GM18870 (cell line): Measurements from ENCODE around the gene GLIS1.
"Not testable (repeated sequence)": the region's sequence is repeated elsewhere in the genome, so short reads cannot be mapped to it uniquely, and the experiment has no call there.

Source experiments
- ATAC-seq: cut with Tn5 transposase; IDR thresholded peaks from one replicate; pipeline ENCODE4 v1.9.1; 2021; ENCODE audit warnings: moderate library complexity; ENCODE audit not compliant: unreplicated experiment

Gene GLIS1

DNA sequence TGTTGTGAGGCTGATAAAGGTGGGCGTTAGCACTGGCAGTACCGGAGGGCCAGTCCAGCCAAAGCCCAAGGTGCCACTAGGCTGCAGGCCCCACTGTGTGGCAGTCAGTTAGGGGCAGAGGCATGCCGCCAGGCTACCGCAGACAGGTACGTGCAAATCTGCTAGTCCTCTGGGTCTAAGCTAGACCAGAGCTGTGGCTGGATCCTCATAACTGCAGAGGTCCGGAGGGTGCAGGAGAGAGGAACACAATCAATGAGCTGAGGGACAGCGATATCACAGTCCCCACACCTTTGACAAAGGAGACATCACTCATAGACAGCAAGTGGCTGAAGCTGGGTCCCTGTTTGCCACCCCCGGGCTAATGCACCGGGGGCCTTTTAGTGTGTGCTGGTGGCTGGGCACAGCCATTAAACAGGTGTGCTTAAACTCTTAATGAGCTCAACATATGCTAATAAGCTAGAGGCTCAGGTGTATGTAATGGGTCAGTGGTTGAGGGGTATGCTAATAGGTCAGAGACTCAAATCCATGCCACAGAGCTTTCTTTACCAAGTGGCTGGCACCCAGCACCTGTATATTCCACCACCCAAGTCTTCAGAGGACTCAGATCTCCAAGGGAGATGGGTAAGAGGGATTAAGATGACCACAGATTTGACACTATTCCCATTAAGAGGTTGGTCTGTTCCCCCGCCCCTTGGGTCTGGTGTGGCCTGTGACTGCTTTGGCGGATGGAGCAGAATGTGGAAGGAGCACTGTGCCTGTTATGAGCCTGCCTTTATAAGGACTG is 82.0 kb downstream of the GLIS1 start:
- no peak for ATAC-seq

DNA sequence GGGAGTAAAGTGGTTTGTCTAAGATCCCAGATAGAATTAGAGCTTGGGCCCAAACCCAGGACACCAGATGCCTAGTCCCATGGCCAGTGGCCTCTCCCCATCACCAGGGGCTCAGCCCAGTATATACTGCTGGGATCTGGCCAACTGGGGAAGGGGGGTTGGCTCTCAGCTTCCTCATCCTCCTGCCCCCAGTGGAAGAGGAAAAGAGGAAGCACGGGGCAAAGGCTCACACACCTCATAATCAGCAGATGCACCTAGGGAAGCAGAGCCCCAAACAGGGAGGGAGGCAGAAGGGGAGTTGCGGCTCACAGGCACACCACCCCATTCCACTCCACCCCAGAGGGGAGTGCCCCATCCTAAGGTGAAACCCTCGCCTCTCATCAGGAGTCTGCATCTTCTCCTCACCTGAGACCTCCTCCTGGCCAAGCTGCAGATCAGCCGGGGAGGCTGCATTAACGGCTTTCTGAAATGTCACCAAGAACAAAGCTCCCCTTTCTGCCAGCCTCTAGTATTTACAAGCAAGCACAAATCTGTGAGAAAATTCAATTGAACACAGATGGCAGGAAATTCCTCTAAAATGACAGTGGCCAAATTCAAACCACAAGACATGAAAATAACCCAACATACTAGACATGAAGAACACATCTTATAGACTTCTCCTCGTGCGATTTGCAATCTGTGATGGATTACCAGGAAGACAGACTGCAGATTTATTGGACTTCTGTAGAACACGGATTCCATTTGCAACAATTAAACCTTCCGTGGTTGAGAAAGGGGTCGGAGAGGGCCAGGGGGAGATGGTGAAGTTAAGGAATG is 82.8 kb downstream of the GLIS1 start:
- no peak for ATAC-seq

DNA sequence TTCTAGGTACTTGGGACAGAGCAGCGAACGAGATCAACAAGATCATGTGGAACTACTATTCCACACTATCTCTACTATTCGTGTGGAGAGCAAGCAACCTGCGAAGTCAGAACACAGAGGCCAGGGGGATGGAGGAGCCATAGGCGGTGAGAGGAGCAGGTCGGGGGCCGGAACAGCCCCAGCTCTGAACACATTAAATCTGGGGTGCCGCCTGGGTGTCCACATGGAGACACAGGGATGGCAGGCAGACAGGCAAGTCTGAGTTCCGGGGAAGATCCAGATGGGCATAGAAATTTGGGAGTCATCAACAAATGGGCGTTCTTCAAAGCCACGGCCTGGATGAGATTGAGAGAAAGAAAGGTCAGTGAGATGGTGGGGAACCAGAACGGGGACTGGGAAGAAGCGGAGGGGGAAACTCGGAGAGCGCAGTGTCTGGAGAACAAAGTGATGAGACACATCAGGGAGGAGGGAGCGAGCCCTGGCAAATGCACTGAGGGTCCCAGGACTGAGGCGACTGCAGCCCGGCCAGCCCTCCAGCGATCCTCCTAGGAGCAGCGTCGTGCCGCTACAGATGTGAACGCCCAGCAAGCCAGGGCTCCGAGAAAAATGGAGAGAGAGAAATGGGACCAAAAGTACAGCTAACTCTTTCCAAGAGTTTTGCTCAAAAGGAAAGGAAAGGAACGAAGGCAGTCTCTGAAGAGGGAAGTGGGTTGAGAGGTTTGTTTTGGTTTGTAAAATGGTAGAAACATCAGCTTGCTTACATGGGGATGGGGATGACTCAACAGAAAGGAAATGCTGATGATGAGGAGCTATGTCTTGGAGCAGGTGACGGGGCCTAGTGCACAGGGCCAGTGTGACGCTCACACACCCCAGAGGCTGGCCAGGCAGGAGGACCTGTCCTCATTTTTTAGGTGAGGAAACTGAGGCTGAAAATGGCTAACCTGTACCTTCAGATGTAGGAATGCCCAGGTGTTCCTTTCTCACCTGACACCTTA is 84.5 kb downstream of the GLIS1 start:
- no peak for ATAC-seq

DNA sequence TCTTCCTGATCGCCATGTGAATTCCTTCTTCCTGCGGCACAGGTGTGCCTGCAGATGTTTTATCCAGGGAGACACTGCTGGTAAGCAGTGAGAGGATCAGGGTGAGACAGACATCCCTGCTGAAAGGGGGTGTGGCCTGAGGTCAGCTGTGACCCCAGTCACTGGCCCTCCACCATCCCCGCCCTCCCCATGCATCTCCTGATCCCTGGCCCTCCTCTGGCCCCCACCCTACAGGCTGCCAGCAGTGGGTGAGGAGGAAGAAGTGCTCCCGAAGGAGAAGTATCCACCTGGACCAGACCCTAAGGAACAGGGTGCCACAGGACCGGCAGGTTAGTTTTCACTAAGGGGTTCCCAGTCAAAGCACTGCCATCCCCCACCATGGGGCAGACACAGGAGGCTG is 85.3 kb downstream of the GLIS1 start:
- no peak for ATAC-seq

DNA sequence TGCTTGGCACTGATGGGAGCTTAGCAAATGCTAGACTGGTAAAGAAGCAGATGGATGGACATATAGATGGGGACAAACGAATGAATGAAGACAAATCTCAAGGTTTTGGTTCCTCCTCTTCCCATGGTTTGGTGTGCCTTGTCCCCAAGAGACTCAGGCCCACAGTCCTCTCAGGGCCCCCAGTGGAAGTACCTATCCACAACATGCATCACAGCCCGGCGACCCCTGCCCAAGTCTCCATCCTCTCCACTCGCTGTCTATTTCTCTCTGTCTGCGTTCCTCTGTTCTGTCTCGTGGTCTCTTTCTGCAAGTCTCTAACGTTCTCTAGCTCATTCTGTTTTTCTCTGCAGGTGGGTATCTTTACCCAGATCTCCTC is 85.8 kb downstream of the GLIS1 start:
- no peak for ATAC-seq

DNA sequence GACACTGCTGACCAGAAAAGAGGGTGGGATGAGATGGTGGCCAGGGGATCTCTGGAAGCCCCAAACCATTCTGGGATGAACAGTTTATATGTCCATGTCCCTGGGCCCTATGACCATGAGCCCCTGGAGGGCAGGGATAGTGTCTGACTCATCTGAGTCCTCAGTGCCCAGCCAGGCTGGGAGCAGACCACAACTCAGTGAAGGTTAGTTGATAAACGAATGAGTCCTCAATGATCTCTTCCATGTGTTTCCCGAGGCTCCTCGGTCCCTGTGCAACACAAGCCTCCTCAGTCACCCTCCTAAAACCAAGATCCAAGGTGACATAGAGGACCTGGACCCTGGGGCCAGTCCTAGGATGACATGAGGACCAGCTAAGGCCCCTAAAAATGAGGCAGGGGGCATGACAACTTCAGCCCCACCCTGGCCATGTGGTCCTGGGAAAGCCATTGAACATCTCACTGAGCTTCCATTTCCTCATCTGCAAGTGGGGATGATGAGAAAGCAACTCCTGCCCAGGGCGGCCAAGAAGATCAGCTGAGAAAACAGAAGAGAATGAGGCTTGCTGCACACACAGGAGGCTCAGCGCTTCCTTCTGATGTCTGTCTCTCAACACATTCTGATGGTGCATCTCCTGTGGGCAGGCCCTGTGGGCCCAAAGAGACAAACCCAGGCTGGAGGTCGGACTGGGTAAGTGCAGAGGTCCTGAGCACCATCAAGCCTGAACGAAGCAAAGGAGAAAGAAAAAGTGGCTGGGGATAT is 86.3 kb downstream of the GLIS1 start:
- ATAC-seq, result no peak

DNA sequence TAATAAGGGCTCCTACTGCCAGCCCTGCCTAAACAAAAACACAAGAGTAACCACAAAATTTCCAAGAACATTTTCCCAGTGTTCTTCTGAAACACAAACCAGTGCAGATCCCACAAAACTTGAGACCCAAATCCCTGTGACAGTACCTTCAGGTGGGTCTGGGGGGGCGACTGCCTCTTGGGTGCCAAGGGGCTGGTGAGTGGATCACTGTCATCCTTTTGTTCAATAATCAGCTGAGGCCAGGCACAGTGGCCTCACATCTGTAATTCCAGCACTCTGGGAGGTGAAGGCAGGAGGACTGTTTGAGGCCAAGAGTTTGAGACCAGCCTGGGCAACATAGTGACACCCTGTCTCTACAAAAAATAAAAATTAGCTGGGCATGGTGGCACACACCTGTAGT is 87.6 kb downstream of the GLIS1 start:
- no peak for ATAC-seq

DNA sequence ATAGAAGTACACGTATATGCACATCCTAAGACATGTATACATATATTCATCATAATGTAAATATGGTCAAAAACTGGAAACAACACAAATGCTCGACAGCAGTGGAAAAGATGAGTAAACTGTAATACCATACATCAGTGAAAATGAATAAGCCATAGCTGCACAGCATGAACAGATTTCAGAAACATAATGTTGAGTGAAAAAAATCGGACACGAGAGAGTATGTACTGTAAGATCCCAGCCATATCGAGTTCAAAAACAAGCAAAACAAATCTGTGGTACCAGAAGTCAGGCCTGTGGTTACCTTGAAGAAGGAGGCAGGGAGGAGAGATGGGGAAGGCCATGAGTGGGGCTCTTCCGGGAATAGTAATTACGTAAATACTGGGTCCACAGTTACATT is 90.4 kb downstream of the GLIS1 start:
- no peak for ATAC-seq

DNA sequence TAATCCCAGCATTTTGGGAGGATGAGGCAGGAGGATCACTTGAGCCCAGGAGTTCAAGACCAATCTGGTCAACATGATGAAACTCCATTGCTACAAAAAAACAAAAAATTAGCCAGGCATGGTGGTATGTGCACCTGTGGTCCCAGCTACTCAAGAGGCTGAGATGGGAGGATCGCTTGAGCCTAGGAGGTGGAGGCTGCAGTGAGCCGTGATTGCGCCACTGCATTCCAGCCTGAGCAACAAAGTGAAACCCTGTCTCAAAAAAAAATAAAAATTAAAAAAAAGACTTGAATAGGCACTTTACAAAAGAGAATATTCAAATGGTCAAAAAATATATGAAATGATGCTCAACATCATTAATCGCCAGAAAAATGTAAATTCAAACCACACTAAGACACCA is 91.0 kb downstream of the GLIS1 start:
- ATAC-seq, result not testable (repeated sequence)

DNA sequence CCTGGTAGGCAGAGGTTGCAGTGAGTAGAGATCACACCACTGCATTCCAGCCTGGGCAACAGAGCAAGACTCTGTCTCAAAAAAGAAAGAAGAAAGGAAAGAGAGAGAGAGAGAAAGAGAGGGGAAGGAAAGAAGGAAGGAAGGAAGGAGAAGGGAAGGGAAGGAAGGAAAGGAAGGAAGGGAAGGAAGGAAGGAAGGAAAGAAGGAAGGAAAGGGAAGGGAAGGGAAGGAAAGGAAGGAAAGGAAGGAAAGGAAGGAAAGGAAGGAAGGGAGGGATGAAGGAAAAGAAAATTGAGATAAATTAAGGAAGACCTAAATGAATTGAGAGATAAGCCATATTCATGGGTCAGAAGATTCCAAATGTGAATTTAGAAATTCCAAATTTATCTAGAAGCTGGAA is 92.2 kb downstream of the GLIS1 start:
- no peak for ATAC-seq

DNA sequence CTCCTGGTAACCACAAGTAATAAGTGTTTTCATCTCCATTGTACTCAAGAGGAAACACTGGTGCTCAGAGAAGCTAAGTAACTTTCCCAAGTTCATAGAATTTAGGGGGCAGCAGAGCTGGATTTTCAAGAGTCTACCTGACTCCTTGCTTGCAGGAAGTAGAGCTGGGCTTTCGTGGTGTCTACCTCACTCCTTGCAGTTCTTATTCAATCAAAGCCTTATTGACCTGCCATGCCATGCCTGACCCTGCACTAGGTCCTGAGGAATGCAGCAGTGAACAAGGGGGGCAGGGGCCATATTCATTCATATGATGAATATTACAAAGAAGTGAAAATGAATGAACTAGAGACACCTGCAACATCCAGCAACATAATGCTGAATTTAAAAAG is 93.3 kb downstream of the GLIS1 start:
- no peak for ATAC-seq

DNA sequence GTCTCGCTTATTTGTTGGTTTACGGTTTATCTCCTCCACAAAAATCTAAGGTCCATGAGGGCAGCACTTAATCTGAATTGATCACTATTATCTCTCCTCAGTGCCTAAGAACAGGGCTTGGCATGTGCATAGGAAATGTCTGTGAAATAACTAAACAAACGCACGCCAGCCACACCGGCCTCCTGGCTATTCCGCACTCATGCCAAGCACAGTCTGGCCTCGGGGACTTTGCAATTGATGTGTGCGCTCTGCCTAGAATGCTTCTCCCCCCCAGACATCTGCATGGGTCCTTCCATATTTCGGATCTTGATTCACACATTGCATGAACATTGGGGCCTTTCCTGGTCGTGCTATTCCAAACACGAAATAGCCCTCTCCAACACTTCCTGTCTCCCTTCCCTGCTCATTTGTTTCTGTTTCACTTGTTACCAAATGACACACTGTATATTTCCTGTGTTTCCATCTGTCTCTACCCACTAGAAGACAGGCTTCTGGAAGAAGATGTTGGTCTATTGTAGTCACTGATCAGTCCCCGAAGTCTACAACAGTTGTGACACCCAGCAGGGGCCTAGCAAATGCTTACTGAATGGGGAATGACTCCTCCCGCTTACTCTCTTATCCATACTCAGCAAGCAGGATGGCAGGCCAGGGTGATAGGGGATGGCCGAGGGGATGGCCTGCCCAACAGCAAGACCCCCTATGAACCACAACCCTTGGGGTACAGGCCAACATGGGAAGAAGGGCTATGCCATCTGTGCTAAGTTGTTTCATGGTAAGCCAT is 93.9 kb downstream of the GLIS1 start:
- no peak for ATAC-seq

DNA sequence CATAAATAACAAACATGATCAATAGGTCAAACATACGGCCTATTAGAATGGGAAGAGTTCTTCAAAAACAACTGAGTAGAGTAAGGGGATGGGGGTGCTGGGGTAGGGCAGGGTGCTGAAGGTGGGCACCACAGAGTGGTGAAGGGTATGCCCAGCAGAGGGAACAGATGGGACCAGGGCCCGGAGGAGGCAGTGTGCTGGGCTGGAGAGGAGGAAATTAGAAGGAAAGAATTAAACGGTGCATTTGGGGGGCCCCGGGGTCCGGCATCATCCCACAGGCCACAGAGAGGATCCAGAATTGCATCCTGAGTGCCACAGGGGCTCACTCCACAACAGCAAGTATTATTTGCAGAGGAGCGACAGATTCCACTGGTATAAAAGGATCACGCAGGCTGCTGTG is 94.5 kb downstream of the GLIS1 start:
- ATAC-seq, result no peak

DNA sequence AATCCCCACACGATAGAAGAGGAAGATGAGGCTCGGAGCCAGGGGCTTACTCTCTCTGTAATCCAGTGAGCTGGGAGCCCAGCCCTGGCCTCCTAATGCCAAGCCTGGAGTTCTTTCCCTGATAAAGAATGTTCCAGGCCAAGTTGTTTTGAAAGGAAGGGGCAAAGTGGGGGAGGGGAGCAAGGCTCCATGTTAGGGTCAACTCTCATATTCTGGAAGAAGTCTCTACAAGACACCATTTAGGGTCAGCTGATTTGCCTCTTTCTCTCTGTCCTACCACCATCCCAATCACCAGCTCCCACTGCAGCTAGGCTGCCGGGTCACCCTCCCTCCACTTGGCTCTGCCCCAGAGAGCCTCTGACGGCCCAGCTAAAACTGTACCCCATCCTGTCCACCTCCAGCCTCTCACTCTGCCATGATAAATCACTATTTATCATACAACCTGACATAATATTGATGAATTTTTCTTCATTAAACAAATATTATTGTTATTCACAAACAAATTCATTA is 95.0 kb downstream of the GLIS1 start:
- no peak for ATAC-seq

DNA sequence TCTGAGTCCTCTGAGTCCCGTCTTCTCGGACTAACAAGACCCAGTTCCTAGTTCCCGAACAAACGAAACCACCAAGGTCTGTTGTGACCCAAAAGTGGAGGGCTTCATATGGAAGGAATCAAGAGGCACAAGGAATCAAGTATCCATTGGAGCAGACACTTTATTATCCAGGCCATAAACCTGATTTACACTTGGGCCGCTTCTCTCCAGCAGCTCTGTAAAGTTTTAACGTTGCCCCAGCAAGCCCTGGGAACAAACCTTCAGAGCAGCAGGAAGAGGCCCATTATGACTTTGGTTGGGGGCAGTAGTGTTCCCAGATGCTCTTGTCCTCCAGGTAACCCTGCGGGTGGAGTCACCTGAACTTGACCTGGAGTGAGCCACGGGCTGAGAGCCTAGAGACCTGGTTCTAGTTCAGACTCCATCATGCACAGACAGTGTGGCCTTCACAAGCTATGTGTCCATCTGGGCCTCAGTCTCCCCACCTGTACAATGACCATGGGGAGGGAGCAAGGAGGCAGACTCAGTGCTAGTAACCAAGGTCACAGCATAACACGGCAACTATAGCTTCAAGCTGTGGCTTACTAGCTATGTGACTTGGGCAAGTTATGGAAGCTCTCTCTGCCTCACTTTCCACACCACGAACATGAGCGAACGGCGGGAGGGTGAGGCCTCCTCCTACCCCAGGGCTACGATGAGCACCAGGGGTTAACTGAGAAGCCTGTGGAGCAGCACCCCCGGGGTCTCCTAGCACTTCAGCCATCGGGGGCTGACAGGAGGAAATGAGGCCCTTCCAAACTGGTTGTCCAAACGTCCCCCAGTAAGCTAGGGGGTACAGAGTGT is 95.7 kb downstream of the GLIS1 start:
- ATAC-seq, result no peak

DNA sequence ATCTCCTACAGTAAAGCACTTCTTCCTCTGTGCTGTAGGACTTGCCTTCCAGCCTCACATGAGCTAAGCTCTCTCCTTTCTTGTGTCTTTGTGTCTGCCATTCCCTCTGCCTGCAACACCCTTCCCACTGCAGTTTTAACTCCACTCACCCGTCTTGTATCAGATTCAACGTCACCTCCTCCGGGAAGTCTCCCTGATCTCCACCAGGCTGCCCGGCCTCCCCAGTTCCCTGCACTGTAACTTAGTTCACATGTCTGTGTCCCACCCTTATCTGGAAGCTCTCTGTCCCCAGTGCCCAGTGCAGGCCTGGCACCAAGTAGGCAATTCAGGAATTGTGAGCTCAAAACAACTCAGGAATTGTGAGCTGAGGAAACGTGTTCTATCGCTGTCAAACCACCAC is 96.4 kb downstream of the GLIS1 start:
- no peak for ATAC-seq

DNA sequence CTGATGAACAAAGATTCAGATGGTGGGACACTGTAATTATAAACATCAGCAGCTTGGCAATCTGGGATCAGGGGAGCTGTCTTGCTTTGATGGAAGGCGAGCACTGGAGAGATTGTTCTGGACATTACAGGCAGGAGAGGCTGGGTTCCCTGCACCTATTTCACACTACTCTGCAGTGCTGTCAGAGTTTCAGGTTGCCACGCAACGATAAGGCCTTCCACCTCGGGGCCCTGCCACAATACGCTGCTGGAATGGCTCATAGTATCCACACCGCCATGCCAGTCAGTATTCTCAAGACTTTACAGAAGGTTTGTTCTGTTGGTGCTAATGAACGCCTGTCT is 96.8 kb downstream of the GLIS1 start:
- no peak for ATAC-seq

DNA sequence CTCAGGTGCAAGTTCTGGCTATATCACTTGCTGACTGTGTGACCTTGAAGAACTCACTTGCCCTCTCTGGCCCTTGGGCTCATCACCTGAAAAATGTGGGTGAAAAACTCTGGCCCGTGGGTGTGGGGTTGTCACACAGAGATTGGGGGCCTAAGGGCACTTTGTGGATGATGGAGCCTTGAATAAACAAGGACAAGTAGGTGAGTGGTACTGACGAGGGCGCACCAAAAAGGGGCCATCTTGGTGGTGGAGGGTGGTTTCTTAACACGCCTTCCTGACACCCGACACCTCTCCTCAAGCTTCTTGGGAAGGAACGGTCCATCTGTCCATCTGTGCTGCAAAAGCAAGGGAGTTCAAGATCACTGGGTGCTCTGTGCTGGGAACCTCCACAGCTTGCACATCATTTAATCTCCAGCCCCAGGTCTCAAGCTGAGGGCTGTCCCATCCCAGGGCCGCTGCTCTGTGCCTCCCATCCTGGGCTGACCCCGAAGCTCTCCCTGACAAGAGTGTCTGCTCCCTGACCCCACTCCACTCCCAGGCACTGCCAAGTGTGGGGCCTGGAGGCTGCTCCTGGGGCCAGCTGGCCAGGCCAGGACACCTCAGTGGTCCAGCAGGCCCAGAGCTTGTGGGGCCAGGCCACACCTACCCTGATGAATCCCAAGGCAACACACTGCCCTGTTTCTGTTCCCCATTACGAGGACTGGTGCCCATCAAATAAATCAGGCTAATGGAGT is 97.3 kb downstream of the GLIS1 start:
- ATAC-seq, result no peak
